Cardiac fibroblast (primary cell): ENCODE data around the gene ADGRF1.
"Not testable (repeated sequence)": the region's sequence is repeated elsewhere in the genome, so short reads cannot be mapped to it uniquely, and the experiment has no call there.

ENCODE experiments used
- DNase-seq, 2 donors: peaks; one replicate each; pipeline versions ENCODE4 v3.0.0 to v3.0.0-alpha.2; 2010; ENCODE audit warnings: low read depth in 2 of 2
- H3K4me3 ChIP-seq, 2 donors: replicated peaks in 1 of 2; 1 replicate in 1 of 2; 2 replicates in 1 of 2; pipeline ENCODE4 v1.5.1; 2011; ENCODE audit warnings: low read depth in 2 of 2, low read length in 2 of 2, mild to moderate bottlenecking in 2 of 2, moderate library complexity in 1 of 2
- TF ChIP-seq, protein P1 (sequence below): IDR thresholded peaks from one replicate; pipeline ENCODE4 v1.5.1; 2011; ENCODE audit warnings: low read depth, mild to moderate bottlenecking, low read length, inconsistent platforms

ADGRF1 gene

DNA sequence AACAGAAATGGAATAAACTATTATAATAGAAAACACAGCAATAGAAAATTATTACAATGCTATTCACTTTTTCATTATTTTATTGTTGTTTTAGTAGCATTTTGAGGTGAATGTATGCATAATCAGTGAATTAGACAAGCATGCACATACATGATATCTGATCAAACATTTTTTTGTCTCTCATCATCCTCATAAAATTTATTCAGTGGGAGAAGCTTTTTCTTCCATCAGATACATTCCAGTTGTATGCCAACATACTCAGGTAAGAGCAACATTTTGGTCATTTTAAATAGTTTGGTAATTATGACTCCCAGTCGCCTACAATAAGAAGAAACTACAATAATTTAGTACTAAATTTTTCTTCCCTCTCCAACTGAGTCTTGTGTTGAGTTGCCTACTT, 44.5 kb downstream of the ADGRF1 start:
- TF ChIP-seq, protein P1, sequence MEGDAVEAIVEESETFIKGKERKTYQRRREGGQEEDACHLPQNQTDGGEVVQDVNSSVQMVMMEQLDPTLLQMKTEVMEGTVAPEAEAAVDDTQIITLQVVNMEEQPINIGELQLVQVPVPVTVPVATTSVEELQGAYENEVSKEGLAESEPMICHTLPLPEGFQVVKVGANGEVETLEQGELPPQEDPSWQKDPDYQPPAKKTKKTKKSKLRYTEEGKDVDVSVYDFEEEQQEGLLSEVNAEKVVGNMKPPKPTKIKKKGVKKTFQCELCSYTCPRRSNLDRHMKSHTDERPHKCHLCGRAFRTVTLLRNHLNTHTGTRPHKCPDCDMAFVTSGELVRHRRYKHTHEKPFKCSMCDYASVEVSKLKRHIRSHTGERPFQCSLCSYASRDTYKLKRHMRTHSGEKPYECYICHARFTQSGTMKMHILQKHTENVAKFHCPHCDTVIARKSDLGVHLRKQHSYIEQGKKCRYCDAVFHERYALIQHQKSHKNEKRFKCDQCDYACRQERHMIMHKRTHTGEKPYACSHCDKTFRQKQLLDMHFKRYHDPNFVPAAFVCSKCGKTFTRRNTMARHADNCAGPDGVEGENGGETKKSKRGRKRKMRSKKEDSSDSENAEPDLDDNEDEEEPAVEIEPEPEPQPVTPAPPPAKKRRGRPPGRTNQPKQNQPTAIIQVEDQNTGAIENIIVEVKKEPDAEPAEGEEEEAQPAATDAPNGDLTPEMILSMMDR = no peak
- no peak for DNase-seq
- no peak overlapping the region for H3K4me3 ChIP-seq

DNA sequence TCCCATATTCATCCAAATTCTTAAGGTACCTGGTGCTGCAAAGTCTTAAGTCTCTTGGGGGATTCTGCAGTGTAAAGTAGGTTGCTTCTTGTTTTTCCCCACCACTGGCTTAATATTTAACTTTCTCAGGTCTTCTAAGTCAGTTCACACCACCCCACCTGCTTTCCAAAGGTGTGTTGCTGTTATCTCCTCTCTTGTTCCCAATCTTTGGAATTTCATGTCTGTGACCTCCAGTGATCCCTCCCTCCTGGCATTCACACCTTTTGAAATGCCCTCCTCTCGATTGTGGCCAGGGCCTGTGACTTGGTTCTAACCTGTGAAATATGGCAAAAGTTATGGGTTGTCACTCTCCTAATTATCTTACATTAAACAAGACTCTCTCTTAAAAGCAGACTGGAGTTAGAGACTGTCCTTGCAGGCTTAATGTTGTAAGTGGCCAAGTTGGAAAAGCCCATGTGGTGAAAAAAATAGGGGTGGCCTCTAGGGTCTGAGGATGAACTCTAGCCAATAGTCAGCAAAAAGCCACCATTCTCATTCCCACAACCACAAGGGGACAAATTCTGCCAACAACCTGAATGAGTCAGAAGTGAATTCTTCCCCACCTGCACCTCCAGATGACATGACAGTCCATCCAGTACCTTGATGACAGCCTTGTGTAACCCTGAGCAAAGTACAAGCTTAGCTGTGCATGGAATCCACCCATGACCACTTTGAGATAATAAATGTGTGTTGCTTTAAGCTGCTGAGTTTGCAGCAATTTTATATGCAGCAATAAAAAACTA, 45.1 kb downstream of the ADGRF1 start:
- TF ChIP-seq, protein P1 = no peak
- no peak overlapping the region for H3K4me3 ChIP-seq
- no peak for DNase-seq

- DNase-seq = peak in 1 of 2 donors; percentile 14
- TF ChIP-seq, protein P1 = no peak
- H3K4me3 ChIP-seq = no peak overlapping the region
Measured at GRCh38 chr6:46994933-46995332, 47.2 kb downstream of the ADGRF1 start.

- no peak overlapping the region for H3K4me3 ChIP-seq
- TF ChIP-seq, protein P1 = no peak
- DNase-seq = peak; percentile 40 to 96
Measured at GRCh38 chr6:46993846-46994245, 48.3 kb downstream of the ADGRF1 start.

DNA sequence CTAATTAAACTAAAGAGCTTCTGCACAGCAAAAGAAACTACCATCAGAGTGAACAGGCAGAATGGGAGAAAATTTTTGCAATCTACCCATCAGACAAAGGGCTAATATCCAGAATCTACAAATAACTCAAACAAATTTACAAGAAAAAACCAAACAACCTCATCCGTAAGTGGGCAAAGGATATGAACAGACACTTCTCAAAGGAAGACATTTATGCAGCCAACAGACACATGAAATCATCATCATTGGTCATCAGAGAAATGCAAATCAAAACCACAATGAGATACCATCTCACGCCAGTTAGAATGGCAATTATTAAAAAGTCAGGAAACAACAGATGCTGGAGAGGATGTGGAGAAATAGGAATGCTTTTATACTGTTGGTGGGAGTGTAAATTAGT, 49.7 kb downstream of the ADGRF1 start:
- DNase-seq, H3K4me3 ChIP-seq: not testable (repeated sequence)

DNA sequence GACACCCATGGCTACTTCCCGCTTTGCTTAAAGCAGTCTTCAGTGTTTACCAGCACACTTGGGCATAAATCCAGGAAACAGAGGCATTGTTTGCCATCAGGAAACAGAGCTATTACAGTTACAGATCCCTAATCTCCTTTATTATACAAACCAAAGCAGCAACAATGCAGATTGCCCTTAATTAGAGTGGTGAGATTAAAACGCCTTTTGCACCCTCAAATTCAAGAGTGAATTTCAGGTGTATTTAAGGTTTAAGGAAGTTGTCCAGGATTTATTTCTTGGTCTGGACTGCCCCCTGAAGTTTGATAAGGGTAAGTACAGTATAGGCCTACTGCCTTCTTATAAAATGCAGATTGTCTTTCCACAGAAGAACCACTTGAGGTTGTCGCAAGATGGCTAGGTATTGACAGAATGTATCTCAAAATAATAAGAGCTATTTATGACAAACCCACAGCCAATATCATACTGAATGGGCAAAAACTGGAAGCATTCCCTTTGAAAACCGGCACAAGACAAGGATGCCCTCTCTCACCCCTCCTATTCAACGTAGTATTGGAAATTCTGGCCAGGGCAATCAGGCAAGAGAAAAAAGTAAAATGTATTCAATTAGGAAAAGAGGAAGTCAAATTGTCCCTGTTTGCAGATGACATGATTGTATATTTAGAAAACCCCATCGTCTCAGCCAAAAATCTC, 51.2 kb downstream of the ADGRF1 start:
- TF ChIP-seq, protein P1 = peak; percentile 60
- DNase-seq = peak; percentile 86 to 90
- not testable (repeated sequence) for H3K4me3 ChIP-seq

GRCh38 chr6:46990031-46990644, 52.0 kb downstream of the ADGRF1 start:
- DNase-seq = peak; percentile 41 to 48
- TF ChIP-seq, protein P1 = no peak

More at GRCh38 chr6:46990031-46990644, 52.0 kb downstream of the ADGRF1 start:
- H3K4me3 ChIP-seq = no peak overlapping the region
